Measurements from ENCODE around the gene SLC24A3.

- TF ChIP-seq CTCF (IDR thresholded peaks at IDR 0.05; ENCODE audit: poor library complexity) (no peak), EZH2 (IDR thresholded peaks at IDR 0.05; ENCODE audit: borderline replicate concordance) (no peak)
Observed at GRCh38 chr20:19288636-19289035, 76.2 kb downstream of the SLC24A3 start.
